SKM-1 (cell line): ENCODE results near the gene GATA2.

Source experiments
- DNase-seq: peaks from one replicate; lab custom pipeline; 2025; ENCODE audit not compliant: unreplicated experiment; lab: John Stamatoyannopoulos, UW

GATA2 gene

GRCh38 chr3:128434524-128434923 is 58.5 kb downstream of the GATA2 start:
- DNase-seq: no peak

DNA sequence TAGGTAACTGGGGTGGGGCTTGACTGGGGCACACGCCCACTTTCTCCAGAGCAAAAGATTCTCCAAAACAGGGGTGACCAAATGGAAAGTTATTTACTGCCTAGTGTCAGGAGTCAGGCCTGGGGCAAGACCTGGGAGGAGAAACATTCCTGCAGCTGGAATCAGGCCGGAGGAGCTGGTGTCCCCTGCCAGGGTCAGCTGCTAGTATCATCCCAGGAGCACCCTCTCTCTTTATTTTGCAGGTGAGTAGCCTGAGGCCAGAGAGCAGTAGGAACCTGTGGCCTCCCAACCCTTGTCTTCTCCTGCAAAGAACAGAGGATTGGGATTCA is 59.2 kb downstream of the GATA2 start:
- no peak for DNase-seq

- no peak for DNase-seq
Measured at GRCh38 chr3:128432971-128433836, 59.8 kb downstream of the GATA2 start.

GRCh38 chr3:128432301-128432970 is 60.6 kb downstream of the GATA2 start:
- DNase-seq: no peak

DNA sequence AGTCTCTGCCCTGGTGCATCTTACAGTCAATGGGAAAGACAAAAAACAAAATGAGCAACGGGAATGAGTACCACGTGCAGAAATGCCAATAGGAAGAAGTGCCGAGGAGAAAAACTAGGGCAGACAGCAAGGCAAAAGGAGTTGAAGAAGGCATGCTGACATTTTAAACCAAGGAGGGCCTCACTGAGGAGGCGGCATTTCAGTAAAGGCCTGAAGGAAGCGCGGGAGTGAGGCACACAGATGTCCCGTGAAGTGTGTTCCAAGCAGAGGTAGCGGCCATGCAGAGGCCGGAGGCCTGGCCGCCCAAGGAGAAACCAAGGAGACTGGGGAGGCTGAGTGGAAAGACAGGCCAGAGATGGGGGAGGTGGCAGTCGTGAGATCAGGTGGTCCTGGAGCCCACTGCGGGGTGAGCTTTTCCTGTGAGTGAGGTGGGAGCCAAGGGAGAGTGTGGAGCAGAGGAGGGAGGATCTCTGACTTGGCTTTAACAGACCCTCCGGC is 61.1 kb downstream of the GATA2 start:
- DNase-seq: no peak

DNA sequence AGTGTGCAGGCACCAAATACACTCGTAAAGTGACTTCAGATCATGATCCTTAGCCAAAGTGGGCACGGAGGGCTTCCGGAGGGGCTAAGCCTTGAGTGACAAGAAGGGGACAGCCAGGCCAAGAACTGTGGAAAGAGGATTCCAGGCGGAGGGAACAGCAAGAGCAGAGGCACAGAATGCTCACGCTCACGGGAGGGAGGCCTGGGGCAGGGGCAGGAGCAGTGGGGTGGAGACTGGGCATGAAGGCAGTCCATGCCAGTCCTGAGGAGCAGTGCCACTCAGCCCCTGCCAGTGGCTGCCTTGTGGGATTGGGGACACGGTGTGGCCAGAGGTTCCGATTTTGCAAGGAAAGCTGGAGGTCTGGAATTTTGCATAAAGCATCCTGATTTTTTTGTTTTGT is 62.3 kb downstream of the GATA2 start:
- no peak for DNase-seq

DNA sequence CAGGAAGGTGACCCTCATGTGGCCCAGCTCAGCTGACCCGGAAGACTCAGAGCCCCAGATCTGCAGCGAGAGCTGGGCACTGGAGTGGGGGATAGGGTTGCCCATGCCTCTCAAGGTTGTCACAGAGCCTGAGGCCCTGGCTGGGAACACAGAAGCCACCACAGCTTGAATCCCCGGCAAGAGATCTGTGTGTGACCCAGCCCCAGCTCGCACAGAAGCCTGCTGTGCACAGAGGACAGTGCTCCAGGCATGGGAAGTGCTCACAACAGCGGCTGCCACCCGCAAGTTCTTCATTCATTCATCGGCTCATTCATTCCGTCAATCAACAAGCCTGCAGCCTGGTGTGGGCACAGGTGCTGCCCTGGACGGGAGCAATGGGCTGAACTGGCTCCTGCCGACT is 62.7 kb downstream of the GATA2 start:
- DNase-seq: no peak

DNA sequence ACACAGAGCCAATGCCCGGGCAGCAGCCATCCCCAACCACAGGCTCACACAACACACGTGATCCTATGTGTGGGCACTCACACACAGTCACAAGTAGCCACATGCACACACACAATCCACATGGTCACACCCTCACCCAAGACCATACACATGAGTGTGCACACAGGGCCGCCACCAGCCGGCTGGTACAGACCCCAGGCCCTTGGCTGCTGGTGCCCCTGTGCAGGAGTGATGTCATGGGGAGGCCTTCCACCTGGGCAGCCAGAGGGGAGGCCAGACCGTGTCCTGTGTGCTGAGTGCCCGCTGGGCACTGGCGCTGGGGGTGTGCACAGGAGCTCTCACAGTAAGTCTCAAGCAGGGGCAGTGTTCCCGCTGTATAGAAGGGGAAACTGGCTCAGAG is 63.2 kb downstream of the GATA2 start:
- no peak for DNase-seq
